GM21381 (cell line): Measurements from ENCODE around the gene HIPK1.

Source experiments
- ATAC-seq: cut with Tn5 transposase; IDR thresholded peaks from one replicate; pipeline ENCODE4 v1.9.1; 2021; ENCODE audit warnings: mild to moderate bottlenecking, moderate library complexity; ENCODE audit not compliant: unreplicated experiment

HIPK1 gene

DNA sequence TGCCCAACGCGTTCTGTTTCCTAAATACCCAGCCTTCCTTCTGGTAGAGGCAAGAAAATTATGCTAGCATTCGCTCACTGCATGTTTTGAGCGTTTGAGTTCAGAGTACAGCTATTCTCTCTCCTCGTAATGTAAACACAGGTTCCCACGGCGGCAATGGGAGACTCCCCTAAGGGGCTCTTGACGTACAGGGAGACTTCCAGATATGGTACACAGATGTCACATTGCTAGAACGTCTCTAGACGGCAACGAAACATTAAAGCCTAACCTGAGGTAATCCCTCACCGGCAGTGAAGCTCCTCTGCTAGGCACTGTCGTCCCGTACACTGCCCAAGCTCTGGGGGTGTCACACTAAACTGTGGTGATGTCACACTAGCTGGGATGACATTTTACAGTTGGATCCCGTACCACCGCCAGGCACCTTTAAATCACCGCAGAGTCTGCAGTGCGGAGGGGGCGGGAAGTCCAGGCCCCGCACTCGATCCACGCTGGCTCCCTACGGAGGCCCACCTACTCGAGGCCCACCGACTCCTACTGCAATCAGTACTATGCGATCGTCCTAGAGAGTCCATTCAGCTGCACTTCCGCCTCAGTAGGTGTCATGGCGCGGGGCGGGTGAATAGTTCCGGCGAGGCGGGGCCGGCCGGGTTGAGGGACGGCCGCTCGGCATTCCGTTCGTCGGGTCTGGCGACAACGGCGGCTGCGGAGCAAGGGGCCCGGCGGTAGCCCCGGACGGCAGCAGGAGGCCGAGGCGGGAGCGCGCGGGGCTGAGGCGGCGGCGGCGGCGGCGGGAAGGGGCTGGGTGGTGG lies at the start of gene HIPK1:
HIPK1 (plus strand) TSS at position 384 of the 809 bp plus-strand sequence.
- peak; percentile 66 for ATAC-seq

DNA sequence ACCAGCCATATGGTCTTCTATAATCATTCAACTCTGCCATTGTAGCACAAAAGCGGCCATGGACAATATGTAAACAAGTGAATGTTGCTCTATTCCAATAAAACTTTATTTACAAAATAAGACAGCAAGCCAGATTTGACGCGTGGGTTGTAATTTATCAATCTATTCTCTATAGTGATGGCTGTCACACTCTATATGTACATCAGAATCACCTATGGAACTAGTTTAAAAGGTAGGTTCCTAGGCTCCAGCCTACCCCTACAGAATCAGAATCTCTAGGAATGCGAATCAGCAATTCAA lies 49.4 kb upstream of the HIPK1 start:
- no peak for ATAC-seq

DNA sequence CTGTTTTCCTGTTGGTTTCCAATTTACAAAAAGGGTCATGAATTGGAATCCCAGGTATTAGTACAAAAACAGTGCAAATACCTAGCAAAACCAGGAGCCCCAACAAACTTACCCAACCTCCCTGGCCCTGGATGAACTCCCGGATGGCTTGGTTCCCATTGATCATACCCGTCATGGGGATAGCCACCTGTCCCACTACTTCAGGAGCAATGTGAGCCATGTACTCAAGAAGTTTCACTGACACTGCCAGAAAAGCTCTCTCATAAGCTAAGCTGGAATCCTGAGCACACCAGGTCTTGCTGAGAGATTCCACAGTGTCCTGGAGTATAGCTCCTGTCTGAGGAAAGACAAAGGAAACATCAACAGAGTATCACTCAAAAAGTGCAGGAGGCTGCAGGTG lies 47.5 kb upstream of the HIPK1 start:
- ATAC-seq, result no peak

DNA sequence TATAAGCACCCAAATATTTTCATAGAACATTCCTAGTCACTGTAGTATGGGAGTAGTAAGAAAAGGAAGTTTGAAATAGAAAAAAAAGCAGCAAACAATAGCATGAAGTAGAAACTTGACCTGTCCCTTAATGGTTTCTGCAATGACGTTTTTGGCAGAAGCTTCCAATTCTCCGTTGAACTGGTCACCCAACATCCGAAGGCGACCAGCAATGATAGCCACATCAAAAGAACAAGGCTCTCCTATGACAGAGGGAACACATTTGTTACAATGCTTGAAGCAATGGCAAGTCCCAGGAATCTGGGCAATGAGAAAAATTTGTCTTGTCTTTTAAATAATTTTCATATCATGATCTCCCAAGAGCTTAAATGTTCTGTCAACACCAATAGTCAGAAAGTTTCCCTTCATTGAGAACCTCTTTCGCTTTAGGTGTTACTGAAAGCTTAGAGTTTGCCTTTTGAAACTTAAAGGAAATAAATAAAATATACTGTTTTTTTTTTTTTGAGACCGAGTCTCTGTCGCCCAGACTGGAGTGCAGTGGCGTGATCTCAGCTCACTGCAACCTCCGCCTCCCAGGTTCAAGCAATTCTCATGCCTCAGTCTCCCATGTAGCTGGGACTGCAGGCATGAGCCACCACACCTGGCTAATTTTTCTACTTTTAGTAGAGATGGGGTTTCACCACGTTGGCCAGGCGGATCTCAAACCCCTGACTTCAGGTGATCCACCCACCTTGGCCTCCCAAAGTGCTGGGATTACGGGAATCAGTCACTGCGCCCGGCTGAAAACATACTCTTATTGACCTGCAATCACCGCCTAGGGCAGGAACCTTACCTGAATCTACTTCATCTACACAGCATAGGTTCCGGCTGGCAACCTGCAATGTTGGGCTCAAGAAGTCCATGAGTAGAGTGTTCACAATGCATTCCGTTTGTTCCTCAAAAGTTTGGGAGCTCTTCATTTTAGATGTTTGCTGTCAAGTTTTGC lies 42.4 kb upstream of the HIPK1 start:
- no peak for ATAC-seq

DNA sequence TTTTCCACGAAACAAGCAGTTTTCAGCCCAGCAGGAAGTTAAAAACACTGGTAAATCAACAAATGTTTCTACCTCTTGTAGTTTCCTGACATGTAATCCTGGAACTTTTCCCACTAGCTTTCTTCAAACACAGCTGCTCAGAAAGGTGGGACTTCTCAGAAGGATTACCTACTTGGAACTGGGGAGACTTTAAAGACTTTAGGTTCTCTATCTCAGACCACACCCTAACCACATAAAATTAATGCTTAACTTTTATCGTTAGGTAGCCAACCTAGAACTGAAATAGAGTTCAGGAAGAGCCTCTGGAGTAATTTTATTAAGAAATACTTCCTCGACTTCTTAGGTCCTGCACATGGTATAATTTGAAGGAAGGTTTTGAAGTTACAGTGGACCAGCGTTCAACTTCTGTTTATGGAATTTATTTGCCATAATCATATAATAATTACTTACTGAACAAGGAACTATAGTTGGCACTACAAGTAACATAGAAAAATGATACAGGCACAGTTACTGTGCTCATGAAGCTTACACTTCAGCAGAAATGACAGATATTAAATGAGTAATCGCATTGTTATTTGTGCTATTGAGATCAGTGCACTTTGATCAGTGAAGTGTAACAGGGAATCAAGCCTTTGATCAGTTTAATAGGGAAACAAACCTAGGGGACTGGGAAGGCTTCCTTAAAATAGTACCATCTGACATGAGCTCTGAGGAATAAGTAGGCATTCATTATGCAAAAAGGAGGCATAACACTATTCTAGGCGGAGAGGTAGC lies 41.5 kb upstream of the HIPK1 start, which contains the start of gene BCL2L15:
BCL2L15 (minus strand) TSS at position 180 of the 774 bp plus-strand sequence. CDS start 206 bp downstream, outside the sequence.
- ATAC-seq, result no peak

DNA sequence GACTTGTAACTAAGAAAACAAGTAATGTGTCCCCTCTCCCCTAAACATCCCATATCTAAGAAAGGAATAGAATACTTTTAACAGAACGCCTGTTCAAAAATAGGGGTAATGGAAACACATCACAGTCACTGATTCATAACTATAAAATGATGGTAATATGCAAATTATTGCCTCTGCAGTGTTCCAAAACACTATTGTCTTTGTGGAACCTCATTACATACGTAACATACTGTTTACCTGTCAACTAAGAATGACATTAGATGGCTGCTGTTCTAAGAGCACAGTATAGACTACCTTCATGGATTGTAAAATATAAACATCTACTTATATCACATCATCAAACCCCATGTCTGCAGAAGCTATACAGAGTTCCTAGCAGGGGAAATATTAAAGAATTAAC lies 38.3 kb upstream of the HIPK1 start:
- ATAC-seq, result no peak

DNA sequence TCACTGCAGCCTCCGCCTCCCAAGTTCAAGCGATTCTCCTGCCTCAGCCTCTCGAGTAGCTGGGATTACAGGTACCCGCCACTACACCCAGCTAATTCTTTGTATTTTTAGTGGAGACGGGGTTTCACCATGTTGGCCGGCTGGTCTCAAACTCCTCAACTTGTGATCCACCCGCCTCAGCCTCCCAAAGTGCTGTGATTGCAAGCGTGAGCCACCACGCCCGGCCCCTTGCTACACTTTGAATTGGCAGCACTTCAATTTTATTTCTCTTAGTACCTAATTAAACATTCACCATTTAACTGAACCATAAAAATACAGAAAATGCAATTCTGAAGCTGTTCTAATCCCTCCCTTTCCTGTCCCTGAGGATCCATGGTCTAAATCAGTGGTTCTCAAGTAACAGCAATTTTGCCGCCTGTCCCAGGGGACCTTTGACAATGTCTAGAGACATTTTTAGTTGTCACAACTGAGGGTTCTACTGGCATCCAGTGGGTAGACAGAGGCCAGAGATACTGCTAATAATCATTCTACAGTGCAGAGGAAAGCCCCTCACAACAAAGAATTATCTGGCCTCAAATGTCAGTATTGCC lies 37.4 kb upstream of the HIPK1 start:
- no peak for ATAC-seq

DNA sequence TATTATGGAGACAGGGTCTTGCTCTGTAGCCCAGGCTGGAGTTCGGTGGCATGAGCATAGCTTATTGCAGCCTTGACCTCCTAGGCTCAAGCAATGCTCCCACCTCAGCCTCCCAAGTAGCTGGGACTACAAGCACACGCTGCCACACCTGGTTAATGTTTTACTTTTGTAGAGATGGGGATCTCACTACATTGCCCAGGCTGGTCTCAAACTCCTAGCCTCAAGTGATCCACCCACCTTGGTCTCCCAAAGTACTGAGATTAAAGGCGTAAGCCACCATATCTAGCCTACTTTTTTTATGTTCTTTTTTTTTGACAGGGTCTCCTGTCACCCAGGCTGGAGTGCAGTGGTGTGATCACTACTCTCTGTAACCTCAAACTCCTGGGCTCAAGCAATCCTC lies 35.9 kb upstream of the HIPK1 start:
- ATAC-seq, result no peak

DNA sequence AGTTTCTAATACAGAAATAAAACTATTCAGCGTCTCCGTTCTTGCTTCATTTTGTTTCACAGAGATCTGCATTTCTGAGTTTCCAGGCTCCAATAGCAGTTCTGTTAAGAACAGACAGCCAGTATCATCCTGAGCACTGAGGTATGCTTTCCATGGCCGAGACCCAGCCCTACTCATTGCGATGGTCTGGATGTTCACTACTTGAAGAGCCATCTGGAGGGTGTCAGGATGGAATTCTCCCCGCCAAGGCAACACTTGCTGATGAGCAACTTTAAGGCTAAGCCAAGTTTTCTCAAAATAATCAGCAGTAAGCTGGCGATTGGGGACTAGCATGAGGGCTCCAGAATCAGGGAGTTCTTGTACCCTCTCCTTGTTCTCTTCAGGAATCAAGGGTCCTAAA lies 34.0 kb upstream of the HIPK1 start:
- ATAC-seq, result no peak

DNA sequence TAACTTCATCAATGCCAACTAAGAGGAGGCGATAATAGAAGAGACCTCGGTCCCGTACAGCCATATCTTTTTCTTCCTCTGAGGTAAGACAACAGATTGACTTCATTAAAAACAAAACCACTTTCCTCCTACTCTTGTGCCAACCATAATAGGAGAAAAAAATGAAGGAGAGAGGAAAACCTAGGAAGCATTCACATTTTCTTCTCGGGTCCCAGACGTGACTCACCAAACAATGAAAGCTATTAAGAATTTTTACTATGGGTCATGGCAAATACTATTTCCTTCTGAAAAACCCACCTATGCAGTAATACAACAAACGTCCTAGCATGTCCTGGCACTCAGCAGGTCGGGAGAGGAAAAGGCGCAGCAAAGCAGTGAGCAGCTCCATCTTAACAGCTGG lies 33.2 kb upstream of the HIPK1 start:
- ATAC-seq, result no peak

DNA sequence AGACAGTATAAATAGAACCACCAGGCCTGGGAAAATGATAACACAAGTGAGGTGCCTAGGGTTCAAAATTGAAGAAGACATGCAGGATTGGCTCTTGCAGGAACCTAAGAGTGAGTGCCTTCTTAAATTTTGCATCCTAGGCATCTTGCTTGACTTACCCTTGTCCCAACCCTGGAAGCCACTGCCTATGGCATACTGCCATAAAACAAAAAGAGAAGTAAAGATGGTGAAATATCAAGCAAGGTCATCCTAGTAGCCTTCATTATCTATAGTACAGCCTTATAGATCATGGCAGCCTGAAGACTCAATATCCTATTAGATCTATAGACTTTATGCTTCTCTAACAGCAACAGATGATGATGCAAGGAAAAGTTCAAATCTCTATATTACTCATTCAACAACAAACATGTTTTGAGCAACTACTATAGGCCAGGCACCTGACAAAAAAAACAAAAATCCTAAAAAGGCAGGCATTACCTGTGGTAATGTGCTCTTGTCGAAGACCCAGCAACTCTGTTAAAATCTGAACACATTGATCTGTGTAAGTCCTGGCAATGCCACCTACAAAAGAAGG lies 30.8 kb upstream of the HIPK1 start:
- no peak for ATAC-seq

DNA sequence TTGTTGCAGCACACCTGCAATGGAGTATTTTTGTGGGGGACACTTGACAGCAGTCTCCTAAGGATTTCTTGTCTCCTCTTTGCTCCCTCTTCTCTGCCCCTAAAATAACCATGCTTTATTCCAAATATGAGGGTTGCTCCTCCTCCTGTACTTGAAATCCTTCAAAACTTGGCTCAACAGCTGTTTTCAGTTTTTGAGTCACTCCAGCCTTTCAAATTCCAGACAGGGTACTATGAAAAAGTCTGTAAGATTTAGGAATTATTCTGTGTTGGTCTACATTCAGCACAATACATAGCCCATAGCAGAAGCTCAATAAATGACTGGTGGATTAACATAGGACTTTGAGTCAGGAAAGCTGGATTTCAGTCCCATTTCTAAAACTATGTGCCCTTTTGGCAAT lies 30.0 kb upstream of the HIPK1 start:
- no peak for ATAC-seq

DNA sequence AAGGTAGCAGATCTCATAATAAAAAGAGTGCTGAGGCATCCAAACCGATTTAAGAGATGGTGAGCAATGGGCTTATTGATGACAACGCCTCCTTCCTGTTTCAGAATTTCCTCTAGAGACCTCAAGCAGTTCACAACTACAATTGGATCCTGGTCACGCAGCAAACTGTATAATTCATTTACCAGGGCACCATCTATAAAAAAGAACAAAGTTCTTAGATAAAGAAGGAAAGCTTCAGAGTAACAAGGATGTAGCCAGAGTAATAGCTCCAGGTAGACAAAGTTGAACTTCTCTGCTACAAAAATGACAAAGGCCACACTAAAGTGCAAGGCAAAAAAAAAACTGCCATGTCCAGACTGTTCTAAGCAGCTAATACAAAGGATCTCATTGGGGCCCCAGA lies 27.9 kb upstream of the HIPK1 start:
- ATAC-seq, result no peak

DNA sequence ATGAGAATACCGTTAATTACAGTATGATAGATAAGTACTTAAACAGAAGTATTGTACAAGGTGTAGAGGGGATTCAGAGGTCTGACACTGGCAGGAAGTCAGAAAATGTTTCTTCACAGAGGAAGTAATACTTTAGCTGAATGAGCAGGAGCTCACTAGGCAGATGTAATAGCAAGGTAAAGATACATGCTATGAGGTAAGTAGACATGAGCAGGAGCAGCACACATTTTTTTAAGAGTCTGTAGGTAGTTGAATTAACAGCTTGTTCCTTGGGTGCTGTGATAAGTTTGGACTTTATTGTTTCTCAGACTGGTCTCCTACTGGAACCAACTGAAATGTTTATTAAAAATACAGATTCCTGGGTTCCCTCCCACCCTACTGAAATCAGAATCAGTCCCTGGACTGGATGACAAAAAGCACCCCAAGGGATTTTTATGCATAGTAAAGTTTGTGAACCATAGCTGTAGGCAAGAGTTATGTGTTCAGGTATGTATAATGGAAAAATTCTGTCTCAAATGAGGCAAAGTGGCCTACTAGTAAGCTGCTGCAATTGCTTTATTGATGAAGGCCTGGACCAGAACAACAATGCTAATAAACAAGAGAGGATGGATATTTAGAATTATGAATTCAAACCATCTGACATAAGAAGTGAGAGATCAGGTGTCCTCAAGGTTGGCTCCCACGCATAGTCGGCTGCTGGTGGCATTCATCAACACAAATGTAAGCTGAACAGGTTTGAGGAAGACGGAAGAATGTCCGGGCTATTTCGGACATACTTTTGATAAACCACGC lies 25.4 kb upstream of the HIPK1 start:
- no peak for ATAC-seq

DNA sequence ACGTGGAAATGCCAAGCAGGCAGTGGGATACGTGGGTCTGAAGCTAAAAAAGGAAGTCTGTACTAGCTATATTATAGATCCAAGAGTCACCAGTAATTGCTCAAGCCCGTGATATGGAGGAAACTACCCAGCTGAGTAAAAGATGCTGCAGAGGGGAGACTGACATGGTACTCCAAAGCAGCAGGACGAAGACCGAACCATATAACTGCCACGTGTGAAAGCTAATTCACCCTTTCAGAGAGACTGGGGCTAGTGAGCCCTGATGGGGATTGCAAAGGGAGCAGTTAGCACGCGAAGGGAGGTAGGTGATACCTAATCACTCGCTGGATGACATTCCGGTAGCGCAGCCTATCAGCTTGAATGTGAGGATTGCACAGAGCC lies 24.8 kb upstream of the HIPK1 start:
- ATAC-seq, result peak; percentile 27

DNA sequence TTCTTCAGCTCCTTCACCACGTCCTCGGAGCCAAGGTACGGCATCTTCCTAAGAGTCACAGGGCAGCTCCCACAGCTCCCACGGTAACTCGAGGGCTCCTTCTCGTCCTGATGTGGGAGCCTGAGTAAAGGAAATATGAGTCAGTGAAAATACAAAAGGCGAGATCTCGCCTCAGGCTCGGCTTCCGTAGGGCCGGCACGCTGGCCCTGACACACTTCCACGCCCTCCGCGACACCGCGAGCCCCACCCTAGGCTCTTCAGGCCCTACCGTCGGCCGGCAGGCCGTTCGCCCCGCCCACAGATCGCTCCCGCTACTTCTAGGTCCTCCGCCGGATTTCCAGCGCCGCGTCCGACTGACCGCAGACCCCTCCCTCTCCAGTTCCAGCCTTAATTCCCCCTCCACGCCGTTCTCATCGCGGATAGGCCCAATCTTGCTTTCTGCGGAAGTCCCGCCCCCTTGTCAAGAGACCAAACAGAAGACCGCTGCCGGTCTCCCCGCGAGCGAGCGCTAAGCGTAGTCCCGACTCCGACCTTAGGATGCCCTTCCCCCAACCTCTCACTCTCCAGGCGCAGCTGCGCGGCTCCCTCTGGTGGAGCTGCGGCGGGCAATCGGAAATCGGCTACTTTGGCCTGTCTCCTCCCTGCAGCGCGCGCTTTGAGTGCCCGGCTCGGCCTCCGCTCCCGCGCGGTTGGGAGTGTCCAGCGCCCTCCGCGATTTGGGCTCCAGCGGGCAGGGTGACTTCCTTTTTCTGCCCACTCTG lies 24.3 kb upstream of the HIPK1 start, which contains the start of the genes AP4B1 and DCLRE1B:
AP4B1 (minus strand) TSS at position 126 of the 761 bp plus-strand sequence; CDS start at position 44, 82 bp downstream.
DCLRE1B (plus strand) TSS at position 653 of the 761 bp plus-strand sequence. CDS start 261 bp downstream, outside the sequence.
- peak; percentile 88 for ATAC-seq

DNA sequence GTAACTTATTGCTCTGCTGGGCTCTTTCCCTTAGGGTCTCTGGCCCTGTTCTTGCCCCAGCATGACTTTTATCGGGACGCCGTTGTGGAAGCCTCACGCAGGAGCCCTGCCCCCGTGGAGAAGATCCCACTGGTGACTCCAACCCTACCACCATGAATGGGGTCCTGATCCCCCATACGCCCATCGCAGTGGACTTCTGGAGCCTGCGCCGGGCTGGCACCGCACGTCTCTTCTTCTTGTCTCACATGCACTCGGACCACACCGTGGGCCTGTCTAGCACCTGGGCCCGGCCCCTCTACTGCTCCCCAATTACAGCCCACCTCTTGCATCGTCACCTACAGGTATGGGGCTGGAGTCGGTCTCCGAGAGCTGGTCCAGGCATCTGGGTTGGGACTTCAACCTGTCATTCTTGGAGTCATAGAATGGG lies 23.7 kb upstream of the HIPK1 start:
- ATAC-seq, result peak; percentile 0

DNA sequence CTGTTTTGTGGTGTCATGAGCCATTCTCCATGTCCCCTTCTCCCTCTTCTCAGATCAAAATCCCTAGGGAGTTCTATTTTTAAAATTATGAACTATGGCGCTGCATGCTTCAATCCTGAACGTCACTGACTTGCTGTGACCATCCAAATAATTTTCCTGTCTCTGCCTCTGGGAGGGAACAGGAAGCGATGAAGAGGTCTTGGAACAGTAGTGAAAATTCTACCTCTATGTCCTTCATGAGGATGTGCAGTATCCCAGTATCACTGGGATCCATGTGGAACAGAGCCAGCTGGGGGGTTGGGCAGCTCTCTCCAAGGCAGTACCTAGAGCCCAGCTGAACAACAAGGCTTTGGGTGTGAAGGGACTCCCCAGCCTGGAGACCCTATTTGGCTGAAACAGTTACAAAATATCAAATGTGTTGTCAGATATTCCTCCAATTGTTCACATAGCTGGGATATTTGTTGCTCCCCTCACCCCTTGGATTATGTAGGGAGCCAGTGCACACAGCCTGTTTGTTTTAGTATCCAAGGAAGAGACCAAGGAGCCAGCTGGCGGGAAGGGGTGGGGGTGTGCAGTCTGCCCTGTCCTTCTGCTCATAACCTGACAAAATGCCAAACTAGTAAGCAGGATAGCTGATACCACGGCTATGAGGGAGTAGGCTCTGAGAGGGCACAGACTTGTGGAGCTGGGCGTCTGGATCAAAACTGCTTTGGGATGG lies 16.4 kb upstream of the HIPK1 start:
- no peak for ATAC-seq
